ENCODE data around the gene RAB11B. TPM values are rescaled to one million over a fixed set of nuclear protein-coding genes. Genes with fewer than 3 reads are reported as not detected.
"Not testable (repeated sequence)": the region's sequence is repeated elsewhere in the genome, so short reads cannot be mapped to it uniquely, and the experiment has no call there.

RAB11B gene
- total RNA-seq, 4 donors from 2014 or later, result 40.6 to 125 (median 56.8) TPM

GRCh38 chr19:8367327-8368001 lies 22.7 kb upstream of the RAB11B start:
- peak; percentile 75 to 97 for DNase-seq (ENCODE audit: low spot score in 2 of 2)
- TF ChIP-seq POLR2A (IDR thresholded peaks at IDR 0.05) (no peak), CTCF (IDR thresholded peaks at IDR 0.05) (no peak)
- intact Hi-C loops (cut with DNase I; ENCODE audit: low total_unique reads), result no loop called here
- H3K4me3 ChIP-seq (ENCODE audit: low read depth, poor library complexity, severe bottlenecking), result no peak overlapping the region
- WGBS, 2 donors, result 19 to 22% methylated on average over 23 of the region's 23 CpGs

GRCh38 chr19:8370176-8371010 lies 19.8 kb upstream of the RAB11B start:
- intact Hi-C loops (cut with DNase I; ENCODE audit: low total_unique reads), result no loop called here
- no peak for DNase-seq (ENCODE audit: low spot score in 2 of 2)
- H3K4me3 ChIP-seq (ENCODE audit: low read depth, poor library complexity, severe bottlenecking), result no peak overlapping the region
- WGBS, 2 donors, result 81 to 82% methylated on average over 18 to 19 of the region's 19 CpGs
- no peak for TF ChIP-seq CTCF (IDR thresholded peaks at IDR 0.05)
- no peak for TF ChIP-seq POLR2A (IDR thresholded peaks at IDR 0.05)

- no peak overlapping the region for H3K4me3 ChIP-seq (ENCODE audit: low read depth, poor library complexity, severe bottlenecking)
- intact Hi-C loops (cut with DNase I; ENCODE audit: low total_unique reads), result no loop called here
- no peak for DNase-seq (ENCODE audit: low spot score in 2 of 2)
- WGBS, 2 donors, result 76 to 92% methylated on average over 28 of the region's 28 CpGs
- TF ChIP-seq POLR2A (IDR thresholded peaks at IDR 0.05), result no peak
- TF ChIP-seq CTCF (IDR thresholded peaks at IDR 0.05), result no peak
Measured at GRCh38 chr19:8371011-8371804, 19.0 kb upstream of the RAB11B start.

- TF ChIP-seq POLR2A (IDR thresholded peaks at IDR 0.05) (no peak), CTCF (IDR thresholded peaks at IDR 0.05) (peak in 1 of 3 donors; percentile 42)
- 66 to 85% methylated on average over 19 to 25 of the region's 26 CpGs for WGBS, 2 donors
- intact Hi-C loops (cut with DNase I; ENCODE audit: low total_unique reads), result no loop called here
- peak in 1 of 2 donors; percentile 71 for DNase-seq (ENCODE audit: low spot score in 2 of 2)
- H3K4me3 ChIP-seq (ENCODE audit: low read depth, poor library complexity, severe bottlenecking), result no peak overlapping the region
Measured at GRCh38 chr19:8373867-8374813, 16.0 kb upstream of the RAB11B start.

- DNase-seq (ENCODE audit: low spot score in 2 of 2); intact Hi-C loops (cut with DNase I; ENCODE audit: low total_unique reads); H3K4me3 ChIP-seq (ENCODE audit: low read depth, poor library complexity, severe bottlenecking): not testable (repeated sequence)
- 98% methylated on average over 8 to 32 of the region's 32 CpGs for WGBS, 2 donors
Measured at GRCh38 chr19:8375766-8376165, 14.4 kb upstream of the RAB11B start.

- intact Hi-C loops (cut with DNase I; ENCODE audit: low total_unique reads); DNase-seq (ENCODE audit: low spot score in 2 of 2); H3K4me3 ChIP-seq (ENCODE audit: low read depth, poor library complexity, severe bottlenecking): not testable (repeated sequence)
- WGBS, 2 donors, result 93 to 94% methylated on average over 10 of the region's 10 CpGs
Measured at GRCh38 chr19:8376373-8376974, 13.7 kb upstream of the RAB11B start.
